HG03060 (cell line): ENCODE measurements around the gene IL1RL1.
"Not testable (repeated sequence)": the region's sequence is repeated elsewhere in the genome, so short reads cannot be mapped to it uniquely, and the experiment has no call there.

Experiments used
- ATAC-seq: cut with Tn5 transposase; IDR thresholded peaks from one replicate; pipeline ENCODE4 v1.9.1; 2021; ENCODE audit warnings: low read depth, moderate number of reproducible peaks; ENCODE audit not compliant: unreplicated experiment

Gene IL1RL1

DNA sequence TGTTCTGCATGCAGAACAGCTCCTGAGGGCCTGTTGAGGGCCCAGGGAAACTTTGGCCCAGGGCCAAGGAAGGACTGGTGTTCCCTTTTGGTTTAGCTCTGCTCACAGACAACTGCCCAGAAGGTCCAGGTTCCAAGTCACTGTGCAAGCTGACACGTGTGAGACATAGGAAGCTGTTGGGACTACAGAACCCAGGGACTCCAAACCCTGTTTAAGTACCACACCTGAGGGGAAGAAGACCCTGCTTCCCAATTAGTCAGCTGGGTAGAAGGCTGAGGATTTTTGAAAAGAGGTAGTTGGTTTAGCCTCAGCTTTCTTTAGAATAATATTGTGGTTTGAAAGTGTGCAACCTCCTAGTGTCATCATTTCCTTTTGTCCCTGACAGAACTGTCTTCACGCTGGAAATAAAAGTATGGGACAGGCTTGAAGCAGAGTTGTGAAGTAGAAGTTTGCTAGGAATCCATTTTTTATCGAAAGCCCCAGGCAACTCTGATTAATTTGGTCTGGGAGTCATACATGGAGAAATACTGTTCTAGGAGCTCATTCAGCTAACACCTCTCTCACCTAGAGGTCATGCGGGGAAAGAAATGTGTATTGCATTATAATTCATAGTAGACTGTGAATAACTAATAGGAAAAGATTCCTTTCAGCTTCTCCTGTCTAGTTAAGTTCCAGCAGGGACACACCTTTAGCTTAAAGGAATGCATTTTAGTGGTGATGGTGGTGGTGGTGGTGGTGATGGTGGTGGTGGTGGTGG lies 19.9 kb upstream of the IL1RL1 start:
- no peak for ATAC-seq

- no peak for ATAC-seq
Observed at GRCh38 chr2:102294802-102295489, 16.4 kb upstream of the IL1RL1 start.

DNA sequence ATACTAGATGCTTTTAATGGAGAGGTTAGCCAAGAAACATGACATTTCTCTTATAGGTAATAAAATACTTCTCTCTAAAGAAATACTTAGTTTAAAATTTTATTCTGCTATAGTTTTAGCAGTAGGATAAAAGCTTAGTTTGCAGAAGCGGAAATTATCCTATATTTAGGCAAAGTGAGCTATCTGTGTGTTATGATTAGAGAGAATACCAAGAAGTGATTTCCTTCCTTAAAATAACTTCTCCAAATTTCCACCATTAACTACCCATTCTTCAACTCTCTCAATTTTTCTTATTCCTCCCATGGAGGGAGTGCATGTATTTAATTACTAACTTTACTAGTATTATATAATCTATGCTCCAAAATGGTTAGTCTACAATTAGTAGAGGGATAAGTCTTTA lies 15.8 kb upstream of the IL1RL1 start:
- no peak for ATAC-seq

GRCh38 chr2:102296449-102296848 lies 14.9 kb upstream of the IL1RL1 start:
- no peak for ATAC-seq

DNA sequence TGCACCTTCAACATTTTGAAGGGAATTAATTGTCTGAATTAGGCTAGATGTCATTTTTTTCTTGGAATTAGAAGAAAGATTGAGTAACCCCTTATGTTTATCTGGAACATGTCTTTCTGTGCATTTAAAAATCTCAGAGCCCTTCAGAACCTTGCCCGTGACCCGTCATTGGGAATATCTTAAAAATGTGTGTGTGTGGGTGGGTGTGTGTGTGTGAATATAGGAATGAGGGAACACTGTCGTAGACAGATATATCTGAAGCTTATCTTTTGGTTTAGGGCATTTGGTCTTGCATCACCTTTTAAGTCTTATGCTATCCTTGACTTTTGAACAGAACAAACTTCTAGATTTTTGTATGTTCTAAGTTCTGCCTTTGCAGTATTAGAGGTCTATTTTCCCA lies 13.5 kb upstream of the IL1RL1 start:
- ATAC-seq, result no peak

DNA sequence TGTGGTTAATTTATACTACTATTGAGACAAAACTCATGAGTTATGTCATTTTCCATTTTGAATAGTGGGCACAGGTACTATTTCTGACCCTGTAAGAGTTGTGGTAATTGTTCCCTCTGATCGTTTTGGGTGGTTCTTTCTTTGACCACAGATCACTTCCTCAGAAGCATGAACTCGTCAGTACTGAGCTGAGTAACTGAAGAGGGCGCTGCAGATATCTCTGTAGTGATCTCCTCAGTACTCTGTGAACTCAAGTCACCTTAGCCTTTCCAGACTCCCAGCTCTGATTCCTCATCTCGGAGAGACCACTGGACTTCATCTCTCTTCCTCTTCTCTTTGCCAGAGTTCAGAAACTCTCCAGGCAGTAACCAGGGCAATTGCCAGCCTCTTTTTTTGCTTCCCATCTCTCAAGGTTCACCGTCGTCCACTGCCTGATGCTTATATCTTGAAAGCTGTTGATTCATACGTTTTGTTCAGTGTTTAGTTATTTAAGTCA lies 9.4 kb upstream of the IL1RL1 start:
- peak; percentile 86 for ATAC-seq

GRCh38 chr2:102302458-102302857 lies 8.9 kb upstream of the IL1RL1 start:
- no peak for ATAC-seq

GRCh38 chr2:102303589-102303988 lies 7.8 kb upstream of the IL1RL1 start:
- ATAC-seq, result no peak

GRCh38 chr2:102304268-102304667 lies 7.1 kb upstream of the IL1RL1 start:
- no peak for ATAC-seq

GRCh38 chr2:102304711-102305611 lies 6.4 kb upstream of the IL1RL1 start:
- ATAC-seq, result no peak

DNA sequence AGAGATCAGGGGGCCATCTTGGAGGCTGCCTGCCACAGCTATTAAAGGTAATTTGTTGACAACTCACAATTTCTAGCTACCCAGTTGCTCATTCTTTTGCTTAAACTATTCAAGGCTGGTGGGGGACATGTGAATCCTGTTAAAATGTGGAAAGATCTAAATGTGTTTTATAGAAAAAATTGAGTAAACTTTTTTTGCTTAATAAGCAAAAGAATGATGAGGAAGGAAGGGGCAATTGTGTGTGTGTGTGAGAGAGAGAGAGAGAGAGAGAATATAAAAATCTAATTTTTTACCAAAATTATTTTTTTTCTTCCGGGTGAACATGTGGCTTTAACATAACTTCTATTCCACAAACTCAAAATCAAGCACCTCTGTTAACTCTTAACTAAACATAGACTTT lies 5.2 kb upstream of the IL1RL1 start:
- ATAC-seq, result no peak

DNA sequence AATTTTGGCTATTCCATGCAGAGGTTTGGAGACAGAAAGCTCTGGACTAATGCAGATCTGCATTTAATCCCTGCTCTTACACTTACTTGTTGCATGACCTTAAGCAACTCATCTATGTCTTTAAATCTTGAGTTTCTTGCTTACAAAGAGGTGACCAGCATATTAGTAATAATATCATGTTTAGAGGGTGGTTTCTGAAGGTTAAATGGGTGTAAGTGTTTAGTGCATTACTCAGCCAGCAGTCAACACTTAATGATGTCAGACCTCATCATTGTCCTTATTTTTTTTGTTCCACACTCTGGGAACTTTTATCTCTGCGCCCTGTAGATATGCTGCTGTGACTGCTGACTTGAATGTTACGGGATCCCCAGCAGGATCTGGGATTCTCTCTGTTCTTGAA lies 1.7 kb downstream of the IL1RL1 start:
- ATAC-seq, result no peak

GRCh38 chr2:102313471-102313870 lies 2.1 kb downstream of the IL1RL1 start:
- ATAC-seq, result no peak

- no peak for ATAC-seq
Observed at GRCh38 chr2:102313950-102314349, 2.6 kb downstream of the IL1RL1 start.

- ATAC-seq, result no peak
Observed at GRCh38 chr2:102315921-102316320, 4.6 kb downstream of the IL1RL1 start.

- no peak for ATAC-seq
Observed at GRCh38 chr2:102317715-102318114, 6.4 kb downstream of the IL1RL1 start.

- ATAC-seq, result no peak
Observed at GRCh38 chr2:102318437-102318836, 7.1 kb downstream of the IL1RL1 start.

GRCh38 chr2:102321941-102322719 lies 10.8 kb downstream of the IL1RL1 start:
- no peak for ATAC-seq

- not testable (repeated sequence) for ATAC-seq
Observed at GRCh38 chr2:102324914-102325313, 13.6 kb downstream of the IL1RL1 start.

DNA sequence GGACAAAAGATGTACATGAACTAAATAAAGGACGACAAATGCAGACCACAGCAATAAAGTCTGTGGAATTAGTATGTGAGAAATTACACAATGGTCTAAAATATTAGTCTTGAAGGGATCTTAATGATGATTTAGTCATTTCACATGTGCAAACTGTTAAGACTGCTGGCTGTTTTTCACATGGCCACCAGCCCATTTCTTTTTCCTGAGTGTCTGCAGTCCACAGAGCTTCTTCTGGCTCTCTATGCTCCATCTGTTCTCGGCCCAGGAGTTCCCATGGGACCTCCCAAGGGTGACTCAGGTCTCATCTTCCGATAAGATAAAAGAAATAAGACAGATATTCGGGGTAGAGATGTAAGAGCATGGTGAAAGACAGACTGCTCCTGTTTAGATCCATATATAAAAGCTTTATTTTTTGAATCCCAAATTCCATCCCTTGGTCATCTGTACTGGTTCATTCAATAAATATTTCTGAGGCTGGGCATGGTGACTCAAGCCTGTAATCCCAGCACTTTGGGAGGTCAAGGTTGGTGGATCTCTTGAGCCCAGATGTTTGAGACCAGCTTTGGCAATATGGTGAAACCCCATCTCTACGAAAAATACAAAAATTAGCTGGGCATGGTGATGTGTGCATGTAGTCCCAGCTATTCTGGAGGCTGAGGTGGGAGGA lies 20.1 kb downstream of the IL1RL1 start:
- ATAC-seq, result no peak
